IPS-NIHi11 (cell line): ENCODE data around the gene POLR2L.

Experiments
- DNase-seq: peaks from one replicate; pipeline ENCODE4 v3.0.0; 2012; ENCODE audit warnings: mixed read lengths, low spot score

The POLR2L gene

GRCh38 chr11:838441-839279, 3.7 kb downstream of the POLR2L start:
- DNase-seq: no peak

- DNase-seq: no peak
Measured at GRCh38 chr11:837990-838307, 4.4 kb downstream of the POLR2L start.

- DNase-seq: no peak
Measured at GRCh38 chr11:837189-837989, 4.9 kb downstream of the POLR2L start.

- no peak for DNase-seq
Measured at GRCh38 chr11:836700-837099, 5.6 kb downstream of the POLR2L start.

GRCh38 chr11:836274-836673, 6.1 kb downstream of the POLR2L start:
- DNase-seq: no peak

GRCh38 chr11:834371-835316, 7.7 kb downstream of the POLR2L start:
- DNase-seq: no peak

- no peak for DNase-seq
Measured at GRCh38 chr11:833849-834311, 8.4 kb downstream of the POLR2L start.

GRCh38 chr11:833114-833791, 9.1 kb downstream of the POLR2L start:
- no peak for DNase-seq

- DNase-seq: peak; percentile 73
Measured at GRCh38 chr11:832529-833113, 9.7 kb downstream of the POLR2L start, which contains the start of gene CD151. Gene CD151, plus strand, starts transcription at chr11:832952. Its CDS starts 3,118 bp downstream, at chr11:836070.

GRCh38 chr11:831961-832528, 10.3 kb downstream of the POLR2L start:
- DNase-seq: no peak

- no peak for DNase-seq
Measured at GRCh38 chr11:831118-831864, 11.0 kb downstream of the POLR2L start.

- DNase-seq: peak; percentile 83
Measured at GRCh38 chr11:830295-831117, 11.8 kb downstream of the POLR2L start.

GRCh38 chr11:829847-830294, 12.5 kb downstream of the POLR2L start:
- DNase-seq: no peak

GRCh38 chr11:829176-829846, 13.0 kb downstream of the POLR2L start:
- no peak for DNase-seq

GRCh38 chr11:828506-829175, 13.7 kb downstream of the POLR2L start:
- no peak for DNase-seq

- DNase-seq: no peak
Measured at GRCh38 chr11:827897-828192, 14.5 kb downstream of the POLR2L start, which contains the start of gene CRACR2B. Gene CRACR2B, plus strand, starts transcription at chr11:827919. Its CDS starts 689 bp downstream, at chr11:828608.

- no peak for DNase-seq
Measured at GRCh38 chr11:827146-827896, 15.0 kb downstream of the POLR2L start.
